NCI-H1048 (cell line): Measurements from ENCODE around the gene ADGRD1.

ENCODE experiments used
- DNase-seq: peaks from one replicate; lab custom pipeline; 2025; lab: John Stamatoyannopoulos, UW

Gene ADGRD1

DNA sequence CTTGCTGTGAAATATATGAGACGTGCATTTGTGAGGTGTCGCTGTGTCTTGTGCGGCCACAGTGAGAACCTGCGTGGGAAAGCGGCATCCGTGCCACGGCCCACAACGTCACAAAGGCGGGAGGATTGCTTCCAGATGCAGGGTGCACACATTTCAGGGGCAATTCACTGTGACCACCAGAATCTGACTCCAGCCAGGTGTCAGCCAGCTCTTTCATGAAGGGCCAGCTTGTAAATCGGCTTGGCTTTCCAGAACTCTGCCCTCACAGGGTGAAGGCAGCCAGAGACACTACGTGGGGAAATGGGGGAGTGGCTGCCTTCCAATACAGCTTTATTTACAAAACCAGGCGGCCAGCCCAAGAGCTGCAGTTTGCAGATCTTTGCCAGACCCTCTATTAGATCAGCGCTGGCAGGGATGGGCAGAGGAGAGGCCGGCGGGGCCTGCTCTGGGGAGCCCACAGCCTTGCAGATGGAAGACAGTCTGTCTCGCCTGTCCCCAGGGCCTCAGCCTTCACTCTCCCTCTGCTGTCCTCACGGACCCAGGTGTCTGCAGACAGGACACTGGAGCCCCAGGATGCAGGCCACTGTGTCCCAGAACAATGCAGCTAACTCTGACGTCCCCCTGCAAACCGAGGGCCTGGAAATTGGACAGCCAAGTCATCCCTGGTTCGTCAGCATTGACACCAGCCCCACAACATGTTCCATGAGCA, 53.5 kb downstream of the ADGRD1 start:
- no peak for DNase-seq

GRCh38 chr12:131007740-131008117, 54.0 kb downstream of the ADGRD1 start:
- DNase-seq = no peak

DNA sequence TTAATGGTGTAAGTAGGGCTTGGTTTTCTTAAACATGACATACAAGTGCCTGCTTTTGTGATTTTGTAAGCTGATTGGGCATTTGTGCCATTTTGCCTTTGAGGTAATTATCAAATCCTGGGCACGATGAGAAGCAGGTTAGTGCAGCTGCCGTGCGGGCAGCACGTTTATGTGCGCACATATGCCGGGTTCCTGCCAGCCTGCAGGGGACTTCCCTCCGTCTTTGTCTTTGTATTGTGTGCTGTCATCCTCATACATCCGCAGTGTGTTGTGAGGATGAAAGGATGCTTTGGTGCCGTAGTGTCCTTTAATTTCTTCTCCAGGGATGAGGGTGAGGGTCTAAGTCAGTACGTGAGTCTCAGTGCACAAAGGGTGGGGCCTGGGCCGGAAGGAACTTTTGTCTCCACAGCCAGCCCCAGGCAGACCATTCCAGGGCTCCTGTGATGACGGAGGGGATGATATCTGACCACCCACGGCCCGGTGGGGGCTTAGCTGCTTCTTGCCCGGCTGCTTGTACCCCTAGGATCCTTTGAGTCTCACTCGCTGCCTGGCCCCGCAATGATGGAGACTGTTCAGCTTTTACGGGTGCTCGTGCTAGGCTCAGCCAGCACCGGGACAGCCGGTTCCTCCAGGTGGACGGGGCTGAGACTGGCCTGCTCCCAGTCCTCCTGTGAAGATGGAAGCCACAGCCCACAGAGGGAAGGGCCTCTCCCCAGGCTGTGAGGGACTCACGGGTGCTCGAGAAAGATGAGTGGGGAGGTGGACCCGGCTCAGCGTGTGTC, 54.6 kb downstream of the ADGRD1 start:
- DNase-seq = no peak

- no peak for DNase-seq
These were observed 55.2 kb downstream of the ADGRD1 start for GRCh38 chr12:131008913-131009270.

GRCh38 chr12:131009595-131010395, 56.1 kb downstream of the ADGRD1 start:
- DNase-seq = no peak

GRCh38 chr12:131010396-131011131, 56.9 kb downstream of the ADGRD1 start:
- DNase-seq = no peak

DNA sequence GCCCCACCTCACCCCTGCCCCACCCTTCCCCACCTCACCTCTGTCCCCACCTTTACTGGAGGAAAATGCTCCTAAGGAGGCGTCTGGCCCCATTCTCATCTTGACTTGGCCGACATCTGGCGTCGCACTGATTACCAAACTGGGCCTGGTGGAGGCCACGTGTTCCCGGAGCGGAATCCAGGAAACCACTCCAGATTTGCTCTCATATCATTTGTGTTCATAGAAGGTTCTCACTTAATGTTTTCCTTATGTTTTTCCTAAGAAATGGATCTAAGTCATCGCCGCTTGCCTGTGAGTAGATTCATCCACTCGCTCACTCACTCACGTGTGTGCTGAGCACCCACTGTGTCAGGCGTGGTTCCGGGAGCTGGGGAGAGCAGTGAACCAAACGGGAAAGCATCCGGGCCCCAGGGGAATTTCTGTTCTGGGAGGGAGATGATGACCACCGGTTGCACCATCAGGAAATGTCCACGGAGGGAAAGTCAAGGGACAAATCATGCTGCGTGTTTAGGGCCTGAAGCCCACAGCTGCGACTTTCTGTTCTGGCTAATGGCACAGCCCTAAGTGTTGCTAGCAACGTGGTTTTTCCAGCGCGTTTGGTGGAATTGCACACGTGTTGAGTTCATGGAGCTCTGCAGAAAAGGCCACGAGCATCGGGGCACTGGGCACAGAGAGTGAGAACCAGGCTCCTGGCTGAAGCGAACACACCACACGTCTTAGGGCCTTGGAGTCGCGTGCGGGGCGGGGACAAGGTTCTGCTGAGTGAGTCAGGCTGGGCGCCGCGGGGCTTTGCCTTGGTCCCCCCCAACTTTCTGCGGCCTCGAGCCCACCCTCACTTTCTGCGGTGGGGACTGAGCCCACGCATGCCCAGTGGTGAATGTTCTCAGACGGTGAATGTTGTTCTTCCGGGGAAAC, 57.7 kb downstream of the ADGRD1 start:
- DNase-seq = no peak

DNA sequence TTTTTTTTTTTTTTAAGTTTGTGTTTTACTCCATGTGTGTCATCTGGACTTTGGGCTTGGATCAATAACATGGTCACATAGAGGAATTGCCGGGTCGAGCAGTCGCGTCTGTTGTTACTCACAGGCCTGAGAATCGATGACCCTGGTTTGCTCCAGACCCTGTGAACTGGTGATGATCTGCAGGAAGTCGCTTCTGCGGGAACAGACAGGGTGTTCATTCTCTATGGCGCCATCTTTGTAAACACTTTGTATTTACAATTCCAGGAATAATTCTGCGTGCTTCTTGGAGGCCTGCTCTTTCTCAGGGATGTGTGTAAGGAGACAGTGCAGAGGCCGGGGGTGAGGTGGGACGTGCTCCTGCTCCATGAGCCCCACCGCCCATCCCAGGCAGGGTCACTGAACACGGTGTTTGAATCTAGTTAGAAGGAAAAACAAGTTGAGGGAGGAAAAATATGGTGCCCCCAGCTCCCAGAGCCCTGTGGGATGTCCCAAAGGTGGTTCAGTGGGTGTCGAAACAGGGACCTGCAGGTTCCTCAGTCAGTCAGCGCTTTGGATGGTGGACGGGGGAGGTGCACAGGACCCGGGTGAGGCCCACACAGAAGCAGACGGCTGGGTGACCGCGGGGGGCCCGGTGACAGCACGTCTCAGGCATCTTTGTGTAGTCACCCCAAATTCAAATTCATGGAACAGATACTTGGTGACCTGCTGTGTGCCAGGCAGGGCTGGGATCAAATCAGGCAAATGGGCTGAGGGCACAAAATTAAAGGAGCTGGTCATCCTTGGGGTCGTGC, 58.8 kb downstream of the ADGRD1 start:
- no peak for DNase-seq

DNA sequence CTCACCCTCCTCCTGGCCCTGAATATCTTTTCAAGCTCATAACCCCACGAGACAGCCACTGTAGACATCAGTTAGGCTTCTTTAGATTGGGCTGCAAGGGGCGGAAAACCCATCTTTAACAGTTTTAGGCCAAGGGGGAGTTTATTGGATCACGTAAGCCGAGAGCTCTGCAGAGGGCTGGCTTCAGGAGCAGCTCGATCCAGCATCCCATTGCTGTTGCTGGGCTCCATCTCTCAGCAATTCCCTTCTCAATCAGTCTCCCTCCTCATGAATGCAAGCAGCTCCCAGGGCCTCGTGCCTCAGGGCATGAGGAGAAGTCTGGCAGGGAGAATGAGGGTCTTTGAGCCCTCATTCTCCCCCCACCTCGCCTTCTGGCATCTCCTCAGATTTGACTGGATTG, 59.4 kb downstream of the ADGRD1 start:
- no peak for DNase-seq

DNA sequence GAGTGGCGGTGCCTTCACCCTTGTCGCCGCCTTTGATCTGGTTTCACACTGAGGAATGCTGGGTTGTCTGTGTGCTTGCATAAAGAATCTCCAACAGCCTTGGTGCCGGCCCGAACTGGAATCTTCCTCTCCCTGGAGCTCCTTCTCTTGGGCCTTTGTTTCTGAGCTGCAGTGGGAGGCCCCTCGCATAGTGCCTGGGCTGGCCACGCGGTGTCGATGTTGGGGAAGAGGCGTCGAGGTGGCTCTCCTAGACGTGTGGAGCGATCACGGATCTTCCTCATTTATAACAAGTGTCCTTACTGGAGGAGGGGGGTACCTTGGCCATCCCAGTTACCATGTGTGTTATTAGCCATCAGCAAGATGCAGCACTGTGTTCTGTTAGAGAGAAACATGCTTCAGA, 60.6 kb downstream of the ADGRD1 start:
- no peak for DNase-seq

GRCh38 chr12:131015581-131016337, 62.1 kb downstream of the ADGRD1 start:
- DNase-seq = no peak

GRCh38 chr12:131017477-131017991, 63.8 kb downstream of the ADGRD1 start:
- no peak for DNase-seq

DNA sequence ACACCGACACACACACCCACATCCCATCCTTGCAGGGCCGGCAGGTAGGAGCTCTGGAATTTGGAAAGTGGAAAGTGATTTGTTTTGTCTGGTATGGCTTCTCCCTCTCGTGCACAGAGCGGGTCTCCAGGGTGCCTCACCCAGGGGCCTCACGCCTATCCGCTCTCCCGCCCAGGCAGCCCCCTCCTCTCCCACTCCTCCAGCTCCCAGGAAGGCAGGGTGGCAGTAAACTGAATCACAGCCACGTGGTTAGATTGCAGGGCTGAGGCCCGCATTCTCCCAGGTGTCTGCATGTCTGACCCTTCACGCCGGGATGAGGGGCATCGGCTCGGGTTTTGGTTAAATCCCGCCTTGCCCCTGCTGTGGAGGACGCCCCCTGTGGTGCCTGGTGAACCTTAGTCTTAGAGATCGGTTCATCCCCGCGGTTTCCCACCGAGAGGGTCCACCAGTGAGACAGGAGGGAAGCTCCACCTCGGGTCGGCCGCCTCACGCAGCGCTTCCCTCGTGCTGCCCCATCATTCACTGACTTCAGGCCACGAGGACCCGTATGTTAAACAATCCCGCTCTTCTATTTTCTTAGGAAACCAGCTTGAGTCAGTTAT, 64.4 kb downstream of the ADGRD1 start:
- no peak for DNase-seq

- DNase-seq = no peak
These were observed 65.2 kb downstream of the ADGRD1 start for GRCh38 chr12:131018808-131019397.

GRCh38 chr12:131020326-131021153, 66.8 kb downstream of the ADGRD1 start:
- DNase-seq = no peak

DNA sequence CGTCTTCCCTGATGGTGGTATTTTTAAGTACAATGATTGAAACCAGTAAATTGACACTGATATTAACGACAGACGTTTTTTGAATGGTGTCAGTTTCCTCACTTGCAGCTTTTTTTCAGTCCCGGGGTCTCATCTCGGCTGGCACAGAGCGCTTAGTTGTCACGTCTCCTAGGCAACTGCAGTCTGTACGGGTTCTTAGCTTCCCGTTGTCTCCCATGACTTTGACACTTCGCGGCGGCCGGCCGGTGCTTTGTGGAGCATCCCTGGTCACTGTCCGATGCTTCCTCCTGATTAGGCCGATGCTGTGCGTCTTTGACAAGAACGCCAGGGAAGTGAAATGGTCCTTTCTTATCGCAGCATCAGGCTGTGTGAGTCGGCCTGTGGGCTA, 67.4 kb downstream of the ADGRD1 start:
- no peak for DNase-seq

- no peak for DNase-seq
These were observed 70.3 kb downstream of the ADGRD1 start for GRCh38 chr12:131024026-131024425.

DNA sequence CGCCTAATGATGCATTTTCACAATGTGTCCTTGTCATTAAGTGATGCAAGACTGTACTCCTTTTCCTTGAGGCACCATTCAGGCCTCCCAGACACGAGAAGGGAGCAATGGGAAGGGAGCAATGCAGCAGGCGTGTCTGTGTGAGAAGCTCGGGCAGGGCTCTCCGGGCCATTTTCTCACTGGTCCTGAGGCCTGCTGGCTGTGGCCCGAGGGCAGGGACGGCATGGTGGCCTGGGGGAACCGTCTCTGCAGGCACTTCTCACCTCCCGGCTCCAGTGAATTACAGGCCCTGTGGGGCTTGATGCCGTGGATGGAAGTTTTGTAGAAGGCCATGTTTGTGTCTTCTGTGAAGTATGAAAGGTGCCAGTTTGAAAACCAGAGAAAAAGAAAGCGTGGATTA, 71.0 kb downstream of the ADGRD1 start:
- no peak for DNase-seq
